Measurements from ENCODE around the gene SCAMP4. TPM values are rescaled to one million over a fixed set of nuclear protein-coding genes. Genes with fewer than 3 reads are reported as not detected.

Gene SCAMP4
- total RNA-seq, 1 experiment from 2014 or later, result 69.0 TPM

GRCh38 chr19:1862068-1862423, 43.2 kb upstream of the SCAMP4 start:
- no peak overlapping the region; the same call in 1 of the 2 replicates for H3K14ac ChIP-seq (ENCODE audit: insufficient read depth, low read length)
- H3K9me3 ChIP-seq (ENCODE audit: control insufficient read depth, low read depth, low read length), result no peaks in the 10 kb centered on the region
- H3K23me2 ChIP-seq (ENCODE audit: insufficient read length, low read depth, low read length, poor library complexity, severe bottlenecking), result peaks cover 18% of the 10 kb centered on the region
- H4K91ac ChIP-seq (ENCODE audit: insufficient read length, low read depth, low read length), result no peak overlapping the region
- no peak overlapping the region for H2BK12ac ChIP-seq (ENCODE audit: insufficient read length, low read depth, low read length)
- H3K27ac ChIP-seq (ENCODE audit: insufficient read length, low read depth, low read length), result no peak overlapping the region
- WGBS (ENCODE audit: extremely low coverage, insufficient read length, low lambda C conversion rate), result no CpG with 5 or more reads among the region's 21 CpGs
- Mint-ChIP-seq H3K9me3 (no peaks in the 10 kb centered on the region; a peak in 1 of 5 replicates), H3K4me1 (peaks cover 28 to 46% of the 10 kb centered on the region in 2 experiments), H3K27me3 (ENCODE audit: low read depth) (peaks cover 6% of the 10 kb centered on the region), H3K36me3 (ENCODE audit: insufficient read depth in 1 of 3, low read depth in 3 of 3) (no peaks in the 10 kb centered on the region), H3K27ac (no peak overlapping the region; a peak in 1 of 7 replicates), H3K4me3 (peak overlapping the region; percentile 86 to 93)
- peak overlapping the region; percentile 51 for H3K9ac ChIP-seq (ENCODE audit: extremely low read depth, insufficient read length, low read length)
- H4K20me1 ChIP-seq (ENCODE audit: control insufficient read depth, insufficient read depth, insufficient read length), result peaks cover 3% of the 10 kb centered on the region
- no peak overlapping the region for H2AK5ac ChIP-seq (ENCODE audit: insufficient read length, low read length)
- H3K56ac ChIP-seq (ENCODE audit: insufficient read length, low read depth, low read length), result no peak overlapping the region
- peaks cover 34% of the 10 kb centered on the region; the same call in 1 of the 2 replicates for H3K79me2 ChIP-seq (ENCODE audit: insufficient read depth, low read length)
- DNase-seq, result no peak
- no peak overlapping the region for H2BK20ac ChIP-seq (ENCODE audit: low read depth, low read length, poor library complexity, severe bottlenecking)
- H3K27me3 ChIP-seq (ENCODE audit: insufficient read depth, low read length), result no peaks in the 10 kb centered on the region; the same call in 1 of the 2 replicates
- peaks cover 3% of the 10 kb centered on the region; the same call in 1 of the 2 replicates for H3K4me1 ChIP-seq (ENCODE audit: insufficient read depth, low read length)
- H3K23ac ChIP-seq (ENCODE audit: insufficient read length, low read depth, low read length), result no peak overlapping the region
- H2BK5ac ChIP-seq (ENCODE audit: insufficient read length, low read length), result no peak overlapping the region
- H3T11ph ChIP-seq (ENCODE audit: low read length), result no peak overlapping the region
- H3K4me2 ChIP-seq (ENCODE audit: insufficient read depth, insufficient read length, low read length), result peak overlapping the region; percentile 84
- H3K18ac ChIP-seq (ENCODE audit: insufficient read length, low read depth, low read length), result no peak overlapping the region
- no peak overlapping the region; the same call in 1 of the 2 replicates for H2BK15ac ChIP-seq (ENCODE audit: low read depth, low read length)
- H3K79me1 ChIP-seq (ENCODE audit: insufficient read depth, low read depth, low read length, poor library complexity, severe bottlenecking), result peaks cover 6% of the 10 kb centered on the region
- no peak overlapping the region for H4K8ac ChIP-seq (replicated peaks; ENCODE audit: insufficient read length, low read depth, low read length)
- no peak overlapping the region for H3K4ac ChIP-seq (ENCODE audit: low read depth, low read length)
- H4K5ac ChIP-seq (ENCODE audit: insufficient read length, low read depth, low read length), result no peak overlapping the region
- H2BK120ac ChIP-seq (ENCODE audit: low read depth, low read length, poor library complexity, severe bottlenecking), result no peak overlapping the region
- H2AFZ ChIP-seq (ENCODE audit: low read length), result no peak overlapping the region
- TF ChIP-seq CTCF (conservative IDR thresholded peaks at IDR 0.05), result no peak

All from H9 (cell line).